Hepatocyte (in vitro differentiated cells): Measurements from ENCODE around the gene ZBTB20. TPM values are rescaled to one million over a fixed set of nuclear protein-coding genes. Genes with fewer than 3 reads are reported as not detected.

ENCODE experiments used
- DNase-seq: peaks from one replicate; pipeline ENCODE4 v3.0.0-alpha.2; 2016; ENCODE audit warnings: low spot score
- H2AFZ ChIP-seq: fragments of 200-600 bp; sonication (generic); 2 replicates; pipeline ENCODE4 v1.6.0; 2016; ENCODE audit warnings: antibody characterized with exemption, mild to moderate bottlenecking
- H3K27ac ChIP-seq: fragments of 200-600 bp; sonication (generic); 2 replicates; pipeline ENCODE4 v1.5.1; 2016; ENCODE audit warnings: mild to moderate bottlenecking
- H3K27me3 ChIP-seq: fragments of 200-600 bp; sonication (generic); 2 replicates; pipeline ENCODE4 v1.6.1; 2016
- H3K36me3 ChIP-seq: fragments of 200-600 bp; sonication (generic); replicated peaks from 2 replicates; pipeline ENCODE4 v1.5.1; 2016; ENCODE audit warnings: low read depth; ENCODE audit not compliant: insufficient read depth
- H3K4me1 ChIP-seq: fragments of 200-600 bp; sonication (generic); 2 replicates; pipeline ENCODE4 v1.5.1; 2016; ENCODE audit warnings: mild to moderate bottlenecking, moderate library complexity; ENCODE audit not compliant: insufficient read depth
- H3K4me2 ChIP-seq: fragments of 200-600 bp; sonication (generic); 2 replicates; pipeline ENCODE4 v1.6.0; 2016
- H3K4me3 ChIP-seq: fragments of 200-600 bp; sonication (generic); 2 replicates; pipeline ENCODE4 v1.5.1; 2016; ENCODE audit warnings: mild to moderate bottlenecking
- H3K79me2 ChIP-seq: fragments of 200-600 bp; sonication (generic); 2 replicates; pipeline ENCODE4 v1.6.0; 2017; ENCODE audit warnings: mild to moderate bottlenecking
- H3K9me2 ChIP-seq: fragments of 200-600 bp; sonication (generic); replicated peaks from 2 replicates; pipeline ENCODE4 v1.6.0; 2017; ENCODE audit warnings: mild to moderate bottlenecking; ENCODE audit not compliant: insufficient read depth
- H3K9me3 ChIP-seq: fragments of 200-600 bp; sonication (generic); 2 replicates; pipeline ENCODE4 v1.5.1; 2016; ENCODE audit warnings: low read depth, mild to moderate bottlenecking
- H4K20me1 ChIP-seq: fragments of 200-600 bp; sonication (generic); 2 replicates; pipeline ENCODE4 v1.6.0; 2016; ENCODE audit warnings: mild to moderate bottlenecking; ENCODE audit not compliant: insufficient read depth, poor library complexity, severe bottlenecking
- CTCF ChIP-seq: fragments of 200-600 bp; sonication (generic); IDR thresholded peaks from 2 replicates; pipeline ENCODE4 v1.5.1; 2016; ENCODE audit warnings: antibody characterized with exemption, mild to moderate bottlenecking; ENCODE audit not compliant: poor library complexity
- EZH2 ChIP-seq: fragments of 200-600 bp; sonication (generic); IDR thresholded peaks from 2 replicates; pipeline ENCODE4 v1.6.1; 2016; ENCODE audit warnings: antibody characterized with exemption, mild to moderate bottlenecking, borderline replicate concordance
- EZH2phosphoT487 ChIP-seq: fragments of 200-600 bp; sonication (generic); IDR thresholded peaks from one replicate; pipeline ENCODE4 v1.6.1; 2018; ENCODE audit warnings: antibody characterized with exemption, mild to moderate bottlenecking, low read depth, moderate library complexity; ENCODE audit not compliant: unreplicated experiment, severe bottlenecking
- WGBS: methylation state at CpG from one replicate; pipeline ENCODE4 v1.1.6; 2016; ENCODE audit warnings: low lambda C conversion rate; ENCODE audit errors: missing lambda C conversion rate; 5-methylcytosine and 5-hydroxymethylcytosine counted together
- polyA plus RNA-seq: library from polyadenylated mRNA; unstranded; fragments of >200 nt; fragmentation: Nextera tagmentation; extraction: Ambion mirVana; gene quantifications from 2 replicates; pipeline ENCODE4 v1.2.1, GENCODE V29; 2016
- total RNA-seq: library from RNA; depleted of rRNA; stranded (reverse); fragments of >200 nt; gene quantifications from 2 replicates; pipeline ENCODE4 v1.2.3, GENCODE V29; 2014

Gene ZBTB20
- total and polyA plus RNA-seq, 2 experiments from 2014 or later = 25.8 to 28.0 TPM

GRCh38 chr3:115139072-115139471 lies 8.0 kb downstream of the ZBTB20 start:
- H3K4me1 ChIP-seq = no peaks in the 10 kb centered on the region
- no peaks in the 10 kb centered on the region for H3K27me3 ChIP-seq
- no peak overlapping the region for H3K4me3 ChIP-seq
- DNase-seq = no peak
- no peaks in the 10 kb centered on the region for H3K36me3 ChIP-seq
- 72% methylated on average over 1 of the region's 1 CpG for WGBS
- no peaks in the 10 kb centered on the region for H3K9me3 ChIP-seq
- H3K79me2 ChIP-seq = no peaks in the 10 kb centered on the region
- TF ChIP-seq CTCF = no peak
- no peak for TF ChIP-seq EZH2phosphoT487
- TF ChIP-seq EZH2 = no peak
- H3K9me2 ChIP-seq = no peaks in the 10 kb centered on the region
- H2AFZ ChIP-seq = no peak overlapping the region
- no peaks in the 10 kb centered on the region for H4K20me1 ChIP-seq
- no peak overlapping the region for H3K27ac ChIP-seq
- H3K4me2 ChIP-seq = no peak overlapping the region

DNA sequence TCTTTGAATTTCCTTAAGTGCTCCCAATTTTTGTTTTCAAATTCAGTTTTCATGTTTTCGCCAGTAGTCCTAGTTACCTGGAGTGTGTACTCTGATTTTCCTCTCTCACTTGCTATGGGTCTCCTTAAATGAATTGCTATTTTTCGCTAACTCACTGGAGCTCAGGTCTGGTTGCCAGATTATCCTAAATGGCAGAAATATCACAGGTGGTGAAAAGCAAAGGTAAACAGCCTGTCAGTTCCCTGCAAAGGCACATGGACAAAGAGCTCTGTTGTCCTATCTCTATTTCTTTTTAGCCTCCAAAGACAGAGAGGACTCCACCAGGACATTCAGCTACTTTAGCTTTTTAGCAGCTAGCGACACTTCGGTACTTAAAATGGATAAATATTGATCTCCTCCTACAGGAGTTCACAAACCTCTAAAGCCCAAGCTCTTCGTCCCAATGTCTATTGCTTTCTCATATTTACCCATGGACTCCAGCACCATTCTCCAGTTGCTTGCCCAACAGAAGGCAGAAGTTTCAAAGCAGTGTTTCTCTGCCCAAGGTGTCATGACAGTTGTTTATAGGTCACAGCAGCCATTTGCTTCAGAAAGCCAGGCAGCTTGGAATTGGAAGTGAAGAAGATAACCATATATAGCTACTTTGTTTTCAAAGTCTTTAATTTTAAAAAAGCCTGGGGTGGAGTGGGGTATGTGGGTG lies 12.3 kb downstream of the ZBTB20 start:
- Histone ChIP-seq H3K9me3 (no peaks in the 10 kb centered on the region), H3K4me1 (no peaks in the 10 kb centered on the region), H3K9me2 (no peaks in the 10 kb centered on the region), H2AFZ (no peak overlapping the region), H3K4me2 (no peak overlapping the region), H3K4me3 (no peak overlapping the region), H3K27me3 (no peaks in the 10 kb centered on the region), H3K27ac (no peak overlapping the region), H4K20me1 (no peaks in the 10 kb centered on the region), H3K79me2 (no peaks in the 10 kb centered on the region), H3K36me3 (no peaks in the 10 kb centered on the region)
- TF ChIP-seq EZH2 (no peak), CTCF (no peak), EZH2phosphoT487 (no peak)
- 94% methylated on average over 5 of the region's 5 CpGs for WGBS
- DNase-seq = no peak

DNA sequence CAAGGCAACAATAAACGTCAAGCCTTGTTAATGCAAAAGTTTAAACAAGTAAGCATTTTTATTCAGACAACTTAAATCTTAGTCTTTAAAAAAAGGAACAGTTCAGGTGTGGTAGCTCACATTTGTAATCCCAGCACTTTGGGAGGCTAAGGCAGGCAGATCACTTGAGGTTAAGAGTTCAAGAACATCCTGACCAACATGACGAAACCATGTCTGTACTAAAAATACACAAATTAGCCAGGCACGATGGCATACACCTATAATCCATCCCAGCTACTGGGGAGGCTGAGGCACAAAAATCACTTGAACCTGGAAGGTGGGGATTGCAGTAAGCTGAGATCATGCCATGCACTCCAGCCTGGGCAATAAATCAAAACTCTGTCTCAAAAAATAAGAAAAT lies 19.9 kb downstream of the ZBTB20 start:
- no peak overlapping the region for H2AFZ ChIP-seq
- 85% methylated on average over 3 of the region's 3 CpGs for WGBS
- no peak for TF ChIP-seq CTCF
- TF ChIP-seq EZH2 = no peak
- TF ChIP-seq EZH2phosphoT487 = no peak

More for the DNA sequence above, 19.9 kb downstream of the ZBTB20 start:
- Histone ChIP-seq H3K27ac (no peak overlapping the region), H3K4me3 (no peak overlapping the region), H3K9me3 (no peaks in the 10 kb centered on the region), H4K20me1 (no peaks in the 10 kb centered on the region), H3K9me2 (no peaks in the 10 kb centered on the region), H3K79me2 (no peaks in the 10 kb centered on the region), H3K4me1 (no peaks in the 10 kb centered on the region), H3K27me3 (no peaks in the 10 kb centered on the region), H3K36me3 (no peaks in the 10 kb centered on the region), H3K4me2 (no peak overlapping the region)
- no peak for DNase-seq
